Mesenchymal stem cell (in vitro differentiated cells and primary cell): ENCODE measurements around the gene POFUT2.

Experiments used
- DNase-seq: peaks from one replicate; pipeline ENCODE4 v3.0.0-alpha.2; 2013
- H2AFZ ChIP-seq: one replicate; pipeline ENCODE4 v1.6.1; 2013; ENCODE audit warnings: low read depth, mild to moderate bottlenecking, control low read depth, inconsistent platforms, low read length, moderate library complexity
- H2AK5ac ChIP-seq: 2 replicates; pipeline ENCODE4 v1.6.1; 2013; ENCODE audit warnings: low read length, moderate library complexity, mild to moderate bottlenecking, inconsistent platforms; ENCODE audit not compliant: severe bottlenecking
- H2BK120ac ChIP-seq: one replicate; pipeline ENCODE4 v1.6.1; 2013; ENCODE audit warnings: low read depth, mild to moderate bottlenecking, inconsistent platforms, low read length, moderate library complexity
- H2BK12ac ChIP-seq, 2 experiments: one replicate each; pipeline ENCODE4 v1.6.1; 2013; ENCODE audit warnings: inconsistent platforms in 2 of 2, low read length in 2 of 2, mild to moderate bottlenecking in 2 of 2, moderate library complexity in 2 of 2, control low read depth in 1 of 2
- H2BK15ac ChIP-seq: one replicate; pipeline ENCODE4 v1.6.1; 2013; ENCODE audit warnings: mild to moderate bottlenecking, low read depth, inconsistent platforms; ENCODE audit not compliant: poor library complexity, severe bottlenecking
- H2BK5ac ChIP-seq: 2 replicates; pipeline ENCODE4 v1.6.1; 2013; ENCODE audit warnings: low read depth, mild to moderate bottlenecking, low read length, control low read depth, inconsistent platforms; ENCODE audit not compliant: poor library complexity, severe bottlenecking
- H3K14ac ChIP-seq, 2 experiments: one replicate each; pipeline ENCODE4 v1.6.1; 2013; ENCODE audit warnings: inconsistent platforms in 2 of 2, low read length in 2 of 2, control low read depth in 1 of 2, mild to moderate bottlenecking in 1 of 2, moderate library complexity in 1 of 2
- H3K18ac ChIP-seq, 2 experiments: one replicate each; pipeline ENCODE4 v1.6.1; 2013; ENCODE audit warnings: inconsistent platforms in 2 of 2, low read length in 2 of 2, control low read depth in 1 of 2, low read depth in 1 of 2, mild to moderate bottlenecking in 1 of 2
- H3K23ac ChIP-seq, 2 experiments: one replicate each; pipeline ENCODE4 v1.6.1; 2013; ENCODE audit warnings: inconsistent platforms in 2 of 2, low read length in 2 of 2, mild to moderate bottlenecking in 2 of 2, moderate library complexity in 2 of 2, control low read depth in 1 of 2
- H3K27ac ChIP-seq: 2 replicates; pipeline ENCODE4 v1.5.1; 2013; ENCODE audit warnings: mild to moderate bottlenecking, moderate library complexity, low read length, control low read depth, inconsistent platforms; ENCODE audit not compliant: poor library complexity, severe bottlenecking
- H3K27me3 ChIP-seq, 2 experiments: 2 replicates each; pipeline versions ENCODE4 v1.6.1 to v1.7.0; 2013; ENCODE audit warnings: low read length in 2 of 2, mild to moderate bottlenecking in 2 of 2, moderate library complexity in 2 of 2, control low read depth in 1 of 2, inconsistent platforms in 1 of 2; ENCODE audit not compliant: control insufficient read depth in 1 of 2, insufficient read depth in 1 of 2
- H3K36me3 ChIP-seq, 2 experiments: 2 replicates each; pipeline versions ENCODE4 v1.6.1 to v1.7.0; 2013; ENCODE audit warnings: low read length in 2 of 2, control low read depth in 1 of 2, inconsistent platforms in 1 of 2, low read depth in 1 of 2, mild to moderate bottlenecking in 1 of 2; ENCODE audit not compliant: insufficient read depth in 2 of 2, control insufficient read depth in 1 of 2
- H3K4ac ChIP-seq, 2 experiments: one replicate each; pipeline ENCODE4 v1.6.1; 2013; ENCODE audit warnings: inconsistent platforms in 2 of 2, low read length in 2 of 2, mild to moderate bottlenecking in 2 of 2, moderate library complexity in 2 of 2, control low read depth in 1 of 2, low read depth in 1 of 2
- H3K4me1 ChIP-seq: 2 replicates; pipeline ENCODE4 v1.6.1; 2013; ENCODE audit warnings: low read depth, low read length, control low read depth; ENCODE audit not compliant: control insufficient read depth, insufficient read depth
- H3K4me2 ChIP-seq: 2 replicates; pipeline ENCODE4 v1.6.1; 2013; ENCODE audit warnings: low read length, mild to moderate bottlenecking, inconsistent platforms; ENCODE audit not compliant: poor library complexity, severe bottlenecking
- H3K4me3 ChIP-seq, 2 experiments: 2 replicates each; pipeline versions ENCODE4 v1.5.1 to v1.7.0; 2013; ENCODE audit warnings: low read length in 2 of 2, mild to moderate bottlenecking in 2 of 2, control low read depth in 1 of 2, low read depth in 1 of 2; ENCODE audit not compliant: insufficient read depth in 1 of 2
- H3K79me1 ChIP-seq: replicated peaks from 2 replicates; pipeline ENCODE4 v1.6.1; 2013; ENCODE audit warnings: mild to moderate bottlenecking, control low read depth, low read length, inconsistent platforms; ENCODE audit not compliant: poor library complexity, severe bottlenecking
- H3K9ac ChIP-seq: 2 replicates; pipeline ENCODE4 v1.7.0; 2013; ENCODE audit warnings: mild to moderate bottlenecking, low read length, moderate library complexity
- H3K9me3 ChIP-seq: 2 replicates; pipeline ENCODE4 v1.7.0; 2013; ENCODE audit warnings: mild to moderate bottlenecking, low read length; ENCODE audit not compliant: control insufficient read depth
- H4K8ac ChIP-seq: one replicate; pipeline ENCODE4 v1.6.1; 2013; ENCODE audit warnings: inconsistent platforms, mild to moderate bottlenecking, low read length, moderate library complexity
- H4K91ac ChIP-seq: one replicate; pipeline ENCODE4 v1.6.1; 2013; ENCODE audit warnings: mild to moderate bottlenecking, low read length, inconsistent platforms
- WGBS: methylation state at CpG from one replicate; pipeline ENCODE4 v1.1.7; 2013; ENCODE audit warnings: mixed read lengths; 5-methylcytosine and 5-hydroxymethylcytosine counted together

The POFUT2 gene

DNA sequence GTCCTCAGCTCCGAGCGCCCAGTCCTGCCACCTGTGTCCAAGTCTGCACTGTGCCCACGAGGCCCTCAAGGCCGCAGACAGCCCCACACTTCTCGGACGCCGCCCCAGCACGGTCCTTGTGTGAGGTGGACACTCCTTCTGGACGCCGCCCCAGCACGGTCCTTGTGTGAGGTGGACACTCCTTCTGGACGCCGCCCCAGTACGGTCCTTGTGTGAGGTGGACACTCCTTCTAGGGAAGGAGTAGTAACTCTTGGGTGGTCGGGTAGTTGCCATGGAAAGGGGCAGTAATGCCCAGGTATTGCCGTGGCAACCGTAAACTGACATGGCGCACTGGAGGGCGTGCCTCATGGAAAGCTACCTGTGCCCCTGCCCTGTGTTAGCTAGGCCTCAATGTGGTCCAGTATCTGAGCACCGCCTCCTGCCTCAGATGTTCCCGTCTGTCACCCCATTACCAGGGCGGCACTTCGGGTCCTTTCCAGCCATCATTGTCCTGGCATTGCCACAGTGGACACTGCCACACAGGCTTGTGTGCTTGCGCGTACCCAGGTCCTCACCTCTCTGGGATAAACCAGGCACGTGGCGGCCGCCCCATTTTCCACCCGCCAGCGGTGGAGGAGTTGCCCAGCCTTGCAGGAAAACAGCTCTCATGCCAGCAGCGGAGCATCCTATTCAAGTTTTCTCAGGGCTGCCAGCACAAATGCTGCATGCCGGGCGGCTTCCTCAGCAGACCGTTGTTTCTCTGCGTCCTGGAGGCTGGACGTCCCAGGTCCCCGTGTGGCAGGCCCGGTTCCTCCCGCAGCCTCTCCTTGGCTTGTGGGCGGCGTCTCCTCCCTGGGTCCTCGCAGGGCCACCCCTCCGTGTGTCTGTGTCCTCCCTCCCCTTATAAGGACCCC lies 40.8 kb upstream of the POFUT2 start:
- H2BK12ac ChIP-seq = peak overlapping the region; percentile 91 to 96
- H3K9ac ChIP-seq = no peak overlapping the region
- H4K91ac ChIP-seq = peak overlapping the region; percentile 94
- no peak overlapping the region for H3K4me3 ChIP-seq
- peak overlapping the region in 1 of 2 experiments; percentile 53 for H3K14ac ChIP-seq
- H3K79me1 ChIP-seq = peaks cover 3% of the 10 kb centered on the region
- WGBS = 89% methylated on average over 43 of the region's 43 CpGs
- no peak for DNase-seq
- H3K36me3 ChIP-seq = peaks cover 0 to 10% of the 10 kb centered on the region in 2 experiments
- H2BK120ac ChIP-seq = peak overlapping the region; percentile 74
- H3K4me1 ChIP-seq = peaks cover 84% of the 10 kb centered on the region
- peak overlapping the region; percentile 49 for H3K4me2 ChIP-seq
- peak overlapping the region; percentile 100 for H2AK5ac ChIP-seq
- H3K23ac ChIP-seq = no peak overlapping the region
- peak overlapping the region; percentile 97 for H3K27ac ChIP-seq
- peak overlapping the region; percentile 29 for H2BK15ac ChIP-seq
- H3K4ac ChIP-seq = peak overlapping the region; percentile 49 to 77
- peak overlapping the region; percentile 96 for H2BK5ac ChIP-seq
- peaks cover 0 to 12% of the 10 kb centered on the region in 2 experiments for H3K27me3 ChIP-seq
- H4K8ac ChIP-seq = no peak overlapping the region
- no peak overlapping the region for H2AFZ ChIP-seq
- H3K18ac ChIP-seq = peak overlapping the region; percentile 75 to 79
- no peaks in the 10 kb centered on the region for H3K9me3 ChIP-seq

DNA sequence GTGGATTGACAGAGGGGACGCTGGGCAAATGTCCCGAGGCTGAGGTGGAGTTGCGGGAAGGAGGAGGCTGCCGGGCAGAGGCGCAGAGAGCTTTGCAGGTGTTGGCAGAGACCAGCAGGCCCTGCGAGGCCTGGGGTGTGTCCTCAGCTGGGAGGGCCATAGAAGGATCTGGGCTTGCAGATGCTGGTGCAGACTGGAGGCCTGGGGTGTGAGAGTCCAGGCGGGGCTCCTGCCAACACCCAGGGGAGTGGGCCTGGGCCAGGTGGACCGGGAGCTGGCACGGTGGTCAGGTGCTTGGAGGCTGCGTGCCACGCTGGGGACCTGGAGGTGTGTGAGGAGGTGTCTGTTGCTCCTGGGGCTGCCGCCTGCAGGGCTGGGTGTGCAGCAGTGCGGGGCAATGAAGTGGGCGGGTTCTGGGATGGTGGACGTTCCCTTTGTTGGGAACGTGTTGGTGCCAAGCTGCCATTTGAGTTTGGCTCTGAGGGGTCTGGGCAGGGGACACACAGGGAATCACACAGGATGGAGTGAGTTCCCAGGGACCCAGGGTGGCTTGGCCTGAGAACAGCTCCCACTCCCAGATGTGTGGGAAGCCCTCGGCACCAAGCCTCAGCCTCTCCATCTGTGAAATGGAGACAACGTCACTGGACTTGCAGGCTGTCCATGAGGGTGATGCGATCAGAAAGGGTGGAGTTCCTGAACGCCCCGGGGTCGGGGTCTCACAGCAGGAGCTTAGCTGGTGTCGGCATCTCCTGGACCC lies 39.9 kb upstream of the POFUT2 start:
- Histone ChIP-seq H2AFZ (no peak overlapping the region), H3K27me3 (peaks cover 0 to 18% of the 10 kb centered on the region in 2 experiments), H4K8ac (no peak overlapping the region), H3K14ac (no peak overlapping the region), H3K18ac (peak overlapping the region in 1 of 2 experiments; percentile 75), H2AK5ac (peak overlapping the region; percentile 70), H3K4me1 (peaks cover 86% of the 10 kb centered on the region), H3K23ac (no peak overlapping the region), H3K27ac (no peak overlapping the region), H3K9me3 (no peaks in the 10 kb centered on the region), H4K91ac (peak overlapping the region; percentile 56), H2BK120ac (no peak overlapping the region), H2BK15ac (peak overlapping the region; percentile 78), H3K4me3 (no peak overlapping the region), H2BK5ac (no peak overlapping the region), H3K9ac (no peak overlapping the region), H3K4ac (no peak overlapping the region), H3K36me3 (peaks cover 0 to 10% of the 10 kb centered on the region in 2 experiments), H3K4me2 (no peak overlapping the region), H2BK12ac (peak overlapping the region in 1 of 2 experiments; percentile 46), H3K79me1 (peaks cover 3% of the 10 kb centered on the region)
- no peak for DNase-seq
- 90% methylated on average over 23 of the region's 23 CpGs for WGBS

DNA sequence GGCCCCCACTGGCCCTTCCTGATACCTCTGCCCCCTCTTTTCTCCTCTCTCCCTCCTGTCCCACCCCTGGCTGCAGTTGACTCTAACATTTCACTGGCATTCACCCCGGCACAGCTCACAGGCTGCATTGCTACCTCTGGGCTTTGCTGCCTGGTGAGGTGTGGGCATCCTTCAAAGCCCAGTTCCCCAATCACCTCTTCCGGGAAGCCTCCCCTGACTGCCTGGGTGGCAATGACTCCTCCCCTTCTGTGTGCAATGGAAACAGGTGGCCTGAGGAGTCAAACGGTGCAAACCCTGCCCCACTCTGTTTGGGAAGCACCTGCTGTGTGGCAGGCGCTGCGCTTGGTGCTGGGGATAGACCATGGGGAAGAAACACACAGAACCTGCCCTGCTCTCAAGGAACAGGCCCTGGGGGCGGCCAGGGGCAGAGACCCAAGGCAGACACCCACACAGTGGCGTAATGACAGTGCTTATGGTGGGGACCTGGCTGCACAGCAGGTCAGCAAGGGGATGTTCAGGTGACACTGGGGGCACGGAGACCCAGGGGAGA lies 39.3 kb upstream of the POFUT2 start:
- peaks cover 0 to 10% of the 10 kb centered on the region in 2 experiments for H3K36me3 ChIP-seq
- no peak overlapping the region for H3K9ac ChIP-seq
- H3K4ac ChIP-seq = no peak overlapping the region
- no peaks in the 10 kb centered on the region for H3K9me3 ChIP-seq
- no peak overlapping the region for H4K91ac ChIP-seq
- no peak for DNase-seq
- peak overlapping the region in 1 of 2 experiments; percentile 49 for H3K14ac ChIP-seq
- no peak overlapping the region for H3K23ac ChIP-seq
- H3K27me3 ChIP-seq = peaks cover 0 to 24% of the 10 kb centered on the region in 2 experiments
- no peak overlapping the region for H3K4me2 ChIP-seq
- H3K4me3 ChIP-seq = no peak overlapping the region
- H2AFZ ChIP-seq = no peak overlapping the region
- H4K8ac ChIP-seq = no peak overlapping the region
- peak overlapping the region; percentile 70 for H2AK5ac ChIP-seq
- peak overlapping the region in 1 of 2 experiments; percentile 82 for H3K18ac ChIP-seq
- H3K4me1 ChIP-seq = peaks cover 84% of the 10 kb centered on the region
- H2BK12ac ChIP-seq = peak overlapping the region in 1 of 2 experiments; percentile 89
- 93% methylated on average over 8 of the region's 8 CpGs for WGBS
- H2BK120ac ChIP-seq = no peak overlapping the region
- peaks cover 3% of the 10 kb centered on the region for H3K79me1 ChIP-seq
- no peak overlapping the region for H3K27ac ChIP-seq
- H2BK15ac ChIP-seq = peak overlapping the region; percentile 52
- H2BK5ac ChIP-seq = no peak overlapping the region
